ENCODE results near the gene MSX1.
"Not testable (repeated sequence)": the region's sequence is repeated elsewhere in the genome, so short reads cannot be mapped to it uniquely, and the experiment has no call there.

MSX1 gene

GRCh38 chr4:4859325-4859798 is at the start of gene MSX1:
Gene MSX1, plus strand, starts transcription at chr4:4859665. Its CDS starts 235 bp downstream, at chr4:4859900.
- peak; percentile 87 for DNase-seq

GRCh38 chr4:4810092-4810774 is 49.2 kb upstream of the MSX1 start:
- no peak for DNase-seq

GRCh38 chr4:4810778-4811177 is 48.7 kb upstream of the MSX1 start:
- DNase-seq = no peak

- DNase-seq = no peak
Measured at GRCh38 chr4:4812145-4812794, 47.2 kb upstream of the MSX1 start.

GRCh38 chr4:4818415-4819212 is 40.9 kb upstream of the MSX1 start:
- no peak for DNase-seq

- DNase-seq = no peak
Measured at GRCh38 chr4:4819213-4819606, 40.3 kb upstream of the MSX1 start.

- DNase-seq = no peak
Measured at GRCh38 chr4:4820261-4820660, 39.2 kb upstream of the MSX1 start.

GRCh38 chr4:4820739-4821138 is 38.7 kb upstream of the MSX1 start:
- no peak for DNase-seq

- no peak for DNase-seq
Measured at GRCh38 chr4:4821577-4821976, 37.9 kb upstream of the MSX1 start.

GRCh38 chr4:4822286-4822685 is 37.2 kb upstream of the MSX1 start:
- DNase-seq = not testable (repeated sequence)

GRCh38 chr4:4823621-4824162 is 35.8 kb upstream of the MSX1 start:
- no peak for DNase-seq

- DNase-seq = no peak
Measured at GRCh38 chr4:4824232-4824631, 35.2 kb upstream of the MSX1 start.

- no peak for DNase-seq
Measured at GRCh38 chr4:4825431-4825830, 34.0 kb upstream of the MSX1 start.

- DNase-seq = no peak
Measured at GRCh38 chr4:4829837-4830236, 29.6 kb upstream of the MSX1 start.

- no peak for DNase-seq
Measured at GRCh38 chr4:4831266-4831665, 28.2 kb upstream of the MSX1 start.

- no peak for DNase-seq
Measured at GRCh38 chr4:4831825-4832224, 27.6 kb upstream of the MSX1 start.

- DNase-seq = no peak
Measured at GRCh38 chr4:4836044-4836443, 23.4 kb upstream of the MSX1 start.

GRCh38 chr4:4837316-4837715 is 22.1 kb upstream of the MSX1 start:
- no peak for DNase-seq

- DNase-seq = peak; percentile 35
Measured at GRCh38 chr4:4838051-4838935, 21.2 kb upstream of the MSX1 start.

- no peak for DNase-seq
Measured at GRCh38 chr4:4838936-4839810, 20.3 kb upstream of the MSX1 start.

GRCh38 chr4:4840351-4840750 is 19.1 kb upstream of the MSX1 start:
- DNase-seq = no peak

Data from fibroblast of upper back skin (primary cell).